Amniotic stem cell (primary cell): ENCODE data around the gene MYL11.
A peak's percentile ranks its signal among the peaks of the same experiment; 100 is the strongest.

ENCODE experiments used
- DNase-seq: peaks from one replicate; lab custom pipeline; 2025; lab: John Stamatoyannopoulos, UW

MYL11 gene

DNA sequence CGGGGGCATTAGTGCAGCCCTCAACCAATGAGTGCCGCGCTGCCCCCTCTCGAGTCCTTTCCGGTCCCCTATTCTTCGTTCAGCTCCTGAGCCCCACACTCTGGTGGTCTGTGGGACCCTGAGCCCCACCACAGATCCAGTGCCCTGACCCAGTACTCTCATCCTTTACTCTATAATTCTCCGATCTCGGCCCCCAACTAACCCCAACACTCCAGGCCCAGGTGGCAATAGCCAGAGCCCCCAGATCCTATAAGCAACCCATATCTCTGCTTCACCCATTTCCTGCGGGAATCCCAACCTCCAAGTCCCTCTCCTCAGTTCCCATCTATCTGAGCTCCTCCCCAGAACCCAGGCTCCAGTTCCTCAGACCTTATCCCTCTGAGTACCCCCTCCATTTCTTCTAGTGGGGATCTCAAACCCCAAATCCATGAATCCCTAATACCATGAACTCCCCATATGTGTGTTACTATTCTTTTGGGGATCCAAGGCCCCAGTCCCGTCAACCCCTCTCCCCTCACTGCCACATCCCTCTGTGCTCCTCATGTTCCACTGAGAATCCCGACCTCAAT is 3.3 kb upstream of the MYL11 start:
- DNase-seq, result no peak

DNA sequence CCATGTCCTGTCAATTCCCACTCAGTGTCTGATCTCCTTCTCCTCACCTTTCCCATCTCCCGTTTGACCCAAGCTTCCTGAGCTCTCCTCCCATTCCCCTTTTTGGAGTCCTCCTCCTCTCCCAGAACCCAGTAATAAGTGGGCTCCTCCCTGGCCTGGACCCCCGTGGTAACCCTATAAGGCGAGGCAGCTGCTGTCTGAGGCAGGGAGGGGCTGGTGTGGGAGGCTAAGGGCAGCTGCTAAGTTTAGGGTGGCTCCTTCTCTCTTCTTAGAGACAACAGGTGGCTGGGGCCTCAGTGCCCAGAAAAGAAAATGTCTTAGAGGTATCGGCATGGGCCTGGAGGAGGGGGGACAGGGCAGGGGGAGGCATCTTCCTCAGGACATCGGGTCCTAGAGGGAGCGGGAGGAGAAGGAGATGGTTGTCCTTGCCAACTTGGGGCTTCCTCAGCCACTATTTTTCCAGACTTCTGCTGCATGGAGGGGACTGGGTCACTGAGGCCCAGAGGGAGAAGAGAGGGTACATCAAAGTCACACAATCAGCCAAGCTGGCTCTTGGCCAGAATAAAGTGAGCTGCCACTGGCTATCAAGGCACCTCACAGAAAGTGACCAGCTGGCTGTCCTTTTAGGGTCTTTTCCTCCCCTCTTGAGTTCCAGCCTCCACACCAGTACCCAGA is 2.4 kb upstream of the MYL11 start:
- no peak for DNase-seq

DNA sequence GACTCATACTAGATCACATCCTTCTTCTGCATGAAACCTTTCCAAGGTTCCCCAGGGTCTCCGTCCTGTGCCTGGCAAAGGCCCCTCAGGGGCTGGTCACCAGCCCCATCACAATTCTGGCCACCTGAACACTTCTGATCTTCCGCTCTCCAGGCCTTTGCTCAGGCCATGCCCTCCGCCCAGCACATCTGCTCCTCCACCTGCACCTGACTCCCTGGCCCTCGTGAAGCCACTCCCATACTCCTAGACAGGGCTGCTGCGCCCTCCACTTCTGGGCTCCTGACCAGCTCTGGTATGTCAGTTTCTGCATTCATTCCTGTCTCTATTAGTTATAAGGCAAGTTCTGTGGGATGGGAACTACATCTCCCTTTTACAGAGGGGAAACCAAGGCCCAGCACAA is 1.9 kb upstream of the MYL11 start:
- DNase-seq, result no peak

- no peak for DNase-seq
Observed at GRCh38 chr16:30375864-30376263, 1.3 kb downstream of the MYL11 start.

- DNase-seq, result no peak
Observed at GRCh38 chr16:30376461-30376902, 1.9 kb downstream of the MYL11 start.

- no peak for DNase-seq
Observed at GRCh38 chr16:30377050-30377811, 2.6 kb downstream of the MYL11 start.

- peak; percentile 39 for DNase-seq
Observed at GRCh38 chr16:30377812-30378235, 3.2 kb downstream of the MYL11 start.

GRCh38 chr16:30378236-30379157 is 3.9 kb downstream of the MYL11 start:
- DNase-seq, result peak; percentile 93

- no peak for DNase-seq
Observed at GRCh38 chr16:30379158-30379783, 4.7 kb downstream of the MYL11 start.

- DNase-seq, result no peak
Observed at GRCh38 chr16:30380072-30380802, 5.6 kb downstream of the MYL11 start.

GRCh38 chr16:30380803-30381208 is 6.2 kb downstream of the MYL11 start:
- DNase-seq, result no peak

DNA sequence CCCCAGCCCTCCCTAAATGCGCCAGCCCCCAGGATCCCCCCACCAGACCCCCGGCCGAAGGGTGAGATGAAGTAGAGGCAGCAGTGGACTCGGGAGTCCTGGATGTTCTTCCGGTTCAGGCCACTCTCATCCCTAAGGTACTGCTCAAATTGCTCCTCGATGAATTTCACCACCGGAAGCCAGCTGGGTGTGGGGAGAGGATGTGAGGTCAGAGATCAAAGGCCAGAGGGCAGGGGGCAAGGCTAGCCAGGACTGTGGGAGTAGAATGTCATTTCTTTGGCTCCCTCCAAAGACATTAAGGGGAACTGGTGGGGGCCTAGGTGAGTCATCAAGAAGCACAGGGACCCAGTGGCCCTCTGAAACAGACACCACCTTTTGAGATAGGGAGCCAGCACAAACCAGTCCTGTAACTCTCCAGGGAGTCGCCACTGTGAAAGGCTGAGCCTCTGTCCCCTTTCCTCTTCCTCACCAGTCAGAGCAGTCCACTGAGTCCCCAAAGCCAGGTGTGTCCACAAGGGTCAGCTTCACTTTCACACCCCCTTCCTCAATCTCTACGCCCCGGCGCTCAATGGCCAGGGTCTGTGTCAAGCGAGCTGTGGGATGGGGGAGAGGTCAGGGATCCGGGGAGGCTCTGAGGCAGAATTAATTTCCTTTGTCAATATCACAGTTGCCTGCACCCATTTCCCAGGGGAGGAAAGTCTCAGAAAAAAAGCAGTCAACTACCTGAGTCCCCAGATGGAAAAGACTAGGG is 6.9 kb downstream of the MYL11 start:
- DNase-seq, result no peak

GRCh38 chr16:30382111-30382881 is 7.7 kb downstream of the MYL11 start, which contains the start of gene SEPTIN1:
TSS of gene SEPTIN1 (minus strand) at chr16:30382561. CDS start at chr16:30382542, 19 bp downstream.
- no peak for DNase-seq

- no peak for DNase-seq
Observed at GRCh38 chr16:30383521-30383920, 8.9 kb downstream of the MYL11 start.

- no peak for DNase-seq
Observed at GRCh38 chr16:30394592-30395154, 20.1 kb downstream of the MYL11 start.

- DNase-seq, result peak; percentile 45
Observed at GRCh38 chr16:30395155-30395991, 20.8 kb downstream of the MYL11 start, which contains the start of gene ZNF48. TSS of gene ZNF48 (plus strand) at chr16:30395420. CDS start at chr16:30395795, 375 bp downstream.

GRCh38 chr16:30395992-30396585 is 21.5 kb downstream of the MYL11 start:
- DNase-seq, result no peak
